Liver (tissue), 9 donors: ENCODE results near the gene RNF225. TPM values are rescaled to one million over a fixed set of nuclear protein-coding genes. Genes with fewer than 3 reads are reported as not detected.

ENCODE experiments used
- DNase-seq: peaks from one replicate; pipeline ENCODE4 v3.0.0-alpha.2; 2017; ENCODE audit warnings: low spot score
- H3K27ac ChIP-seq, 2 donors: one replicate each; pipeline ENCODE4 v1.7.0; 2013; ENCODE audit warnings: inconsistent platforms in 2 of 2, low read length in 2 of 2, control low read depth in 1 of 2, low read depth in 1 of 2, mild to moderate bottlenecking in 1 of 2
- H3K27me3 ChIP-seq, 4 donors: one replicate each; pipeline versions ENCODE4 v1.6.1 to v1.7.0; 2013; ENCODE audit warnings: low read length in 3 of 4, inconsistent platforms in 1 of 4, mild to moderate bottlenecking in 1 of 4, moderate library complexity in 1 of 4; ENCODE audit not compliant: control insufficient read depth in 4 of 4, insufficient read depth in 4 of 4
- H3K36me3 ChIP-seq, 4 donors: one replicate each; pipeline versions ENCODE4 v1.6.1 to v1.7.0; 2013; ENCODE audit warnings: low read length in 3 of 4, mild to moderate bottlenecking in 3 of 4, low read depth in 1 of 4, moderate library complexity in 1 of 4; ENCODE audit not compliant: control insufficient read depth in 4 of 4, insufficient read depth in 3 of 4
- H3K4me1 ChIP-seq, 4 donors: one replicate each; pipeline versions ENCODE4 v1.6.1 to v1.7.0; 2013; ENCODE audit warnings: low read length in 3 of 4, mild to moderate bottlenecking in 3 of 4, moderate library complexity in 1 of 4; ENCODE audit not compliant: control insufficient read depth in 4 of 4, insufficient read depth in 4 of 4
- H3K4me3 ChIP-seq, 3 donors: one replicate each; pipeline versions ENCODE4 v1.6.1 to v1.7.0; 2013; ENCODE audit warnings: low read length in 3 of 3, control low read depth in 1 of 3, low read depth in 1 of 3, mild to moderate bottlenecking in 1 of 3
- H3K9ac ChIP-seq, 2 donors: one replicate each; pipeline ENCODE4 v1.7.0; 2013; ENCODE audit warnings: low read length in 2 of 2, mild to moderate bottlenecking in 2 of 2, moderate library complexity in 2 of 2, control low read depth in 1 of 2, low read depth in 1 of 2
- H3K9me3 ChIP-seq, 4 donors: one replicate each; pipeline versions ENCODE4 v1.6.1 to v1.7.0; 2013; ENCODE audit warnings: low read length in 3 of 4; ENCODE audit not compliant: control insufficient read depth in 4 of 4
- FOXA1 ChIP-seq: IDR thresholded peaks from 2 replicates; pipeline ENCODE4 v1.6.1; 2016; ENCODE audit warnings: antibody characterized with exemption
- GABPA ChIP-seq, 2 donors: IDR thresholded peaks in 1 of 2; conservative IDR thresholded peaks in 1 of 2; 2 replicates each; pipeline ENCODE4 v1.6.1; 2016; ENCODE audit warnings: antibody characterized with exemption in 2 of 2, mild to moderate bottlenecking in 1 of 2, moderate library complexity in 1 of 2
- JUND ChIP-seq, 2 donors: IDR thresholded peaks; 2 replicates each; pipeline ENCODE4 v1.6.1; 2016; ENCODE audit warnings: antibody characterized with exemption in 2 of 2
- RAD21 ChIP-seq, 2 donors: IDR thresholded peaks; 2 replicates each; pipeline ENCODE4 v1.6.1; 2016; ENCODE audit warnings: antibody characterized with exemption in 2 of 2, mild to moderate bottlenecking in 2 of 2
- RXRA ChIP-seq, 2 donors: IDR thresholded peaks; 2 replicates each; pipeline ENCODE4 v1.6.1; 2017 to 2018; ENCODE audit warnings: antibody characterized with exemption in 2 of 2, mild to moderate bottlenecking in 1 of 2
- SP1 ChIP-seq: IDR thresholded peaks from 2 replicates; pipeline ENCODE4 v1.6.1; 2018; ENCODE audit warnings: antibody characterized with exemption, mild to moderate bottlenecking
- YY1 ChIP-seq: IDR thresholded peaks from 2 replicates; pipeline ENCODE4 v1.6.1; 2016; ENCODE audit warnings: antibody characterized with exemption, mild to moderate bottlenecking
- WGBS: extraction: QIAGEN DNeasy Blood & Tissue Kit; methylation state at CpG from one replicate; pipeline ENCODE4 v1.1.7; 2013; 5-methylcytosine and 5-hydroxymethylcytosine counted together
- polyA plus RNA-seq, 2 donors: library from polyadenylated mRNA; stranded (reverse) in 1 of 2; unstranded in 1 of 2; fragments of 200-250 nt in 1 of 2; fragments of >200 nt in 1 of 2; fragmentation: Nextera tagmentation in 1 of 2; extraction: Ambion mirVana in 1 of 2; gene quantifications; one replicate each; pipeline versions ENCODE4 v1.2.1 to v1.2.3, GENCODE V29; 2013 to 2015
- total RNA-seq, 2 donors: library from RNA; depleted of rRNA; stranded (reverse); fragments of >200 nt; gene quantifications; one replicate each; pipeline ENCODE4 v1.2.3, GENCODE V29; 2014
- TF ChIP-seq, protein P1 (sequence below): IDR thresholded peaks from 2 replicates; pipeline ENCODE4 v1.6.1; 2016; ENCODE audit warnings: antibody characterized with exemption
- TF ChIP-seq, protein P2 (sequence below): IDR thresholded peaks from 2 replicates; pipeline ENCODE4 v1.6.1; 2016; ENCODE audit warnings: antibody characterized with exemption, mild to moderate bottlenecking
- TF ChIP-seq, protein P3 (sequence below): IDR thresholded peaks from 2 replicates; pipeline ENCODE4 v1.6.1; 2016; ENCODE audit warnings: antibody characterized with exemption
- TF ChIP-seq, protein P4 (sequence below): IDR thresholded peaks from 2 replicates; pipeline ENCODE4 v1.6.1; 2016; ENCODE audit warnings: antibody characterized with exemption
- donor health status: healthy.
- donor health status: healthy.
- donor health status: healthy.
- donor health status: healthy.
- donor health status: healthy.

RNF225 gene
- total and polyA plus RNA-seq, 4 donors, result not detected

DNA sequence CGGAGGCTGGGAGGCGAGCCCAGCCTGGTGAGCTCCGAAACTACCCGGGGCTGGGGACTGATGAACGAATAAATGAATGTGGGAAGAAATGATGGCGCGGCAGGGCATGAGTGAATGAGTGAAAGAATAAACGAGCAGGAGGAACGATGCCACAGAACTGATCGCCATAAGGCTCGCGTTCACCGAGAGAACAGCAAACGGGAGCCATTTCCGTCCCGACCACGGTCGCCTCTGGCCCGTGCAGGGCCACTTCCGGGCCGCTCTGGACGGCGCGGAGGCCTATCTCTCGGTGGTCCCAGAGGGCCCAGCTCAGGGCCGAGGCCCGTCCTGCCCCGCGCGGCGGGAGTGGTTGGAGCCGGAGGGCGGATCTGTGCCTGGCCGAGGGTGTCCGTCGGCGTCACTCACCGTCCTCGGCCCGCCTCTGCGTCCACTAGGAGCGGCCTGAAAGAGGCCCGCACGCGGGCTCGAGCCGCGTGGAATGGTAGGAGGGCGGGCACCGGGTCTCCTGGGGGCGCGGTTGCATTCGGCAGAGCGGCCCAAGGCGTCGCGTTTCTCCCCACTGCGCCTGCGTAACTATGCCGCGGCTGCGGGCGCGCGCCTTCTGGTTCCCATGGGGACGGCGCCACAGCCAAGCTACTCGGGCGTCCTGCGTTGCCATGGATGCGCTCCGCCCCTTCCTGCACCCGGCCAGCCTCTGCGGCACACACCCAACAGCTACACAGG, 33.0 kb upstream of the RNF225 start, which contains the start of gene ZNF497 (continued):
- TF ChIP-seq, protein P1, sequence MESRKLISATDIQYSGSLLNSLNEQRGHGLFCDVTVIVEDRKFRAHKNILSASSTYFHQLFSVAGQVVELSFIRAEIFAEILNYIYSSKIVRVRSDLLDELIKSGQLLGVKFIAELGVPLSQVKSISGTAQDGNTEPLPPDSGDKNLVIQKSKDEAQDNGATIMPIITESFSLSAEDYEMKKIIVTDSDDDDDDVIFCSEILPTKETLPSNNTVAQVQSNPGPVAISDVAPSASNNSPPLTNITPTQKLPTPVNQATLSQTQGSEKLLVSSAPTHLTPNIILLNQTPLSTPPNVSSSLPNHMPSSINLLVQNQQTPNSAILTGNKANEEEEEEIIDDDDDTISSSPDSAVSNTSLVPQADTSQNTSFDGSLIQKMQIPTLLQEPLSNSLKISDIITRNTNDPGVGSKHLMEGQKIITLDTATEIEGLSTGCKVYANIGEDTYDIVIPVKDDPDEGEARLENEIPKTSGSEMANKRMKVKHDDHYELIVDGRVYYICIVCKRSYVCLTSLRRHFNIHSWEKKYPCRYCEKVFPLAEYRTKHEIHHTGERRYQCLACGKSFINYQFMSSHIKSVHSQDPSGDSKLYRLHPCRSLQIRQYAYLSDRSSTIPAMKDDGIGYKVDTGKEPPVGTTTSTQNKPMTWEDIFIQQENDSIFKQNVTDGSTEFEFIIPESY, result no peak
- peak; percentile 19 for TF ChIP-seq FOXA1

DNA sequence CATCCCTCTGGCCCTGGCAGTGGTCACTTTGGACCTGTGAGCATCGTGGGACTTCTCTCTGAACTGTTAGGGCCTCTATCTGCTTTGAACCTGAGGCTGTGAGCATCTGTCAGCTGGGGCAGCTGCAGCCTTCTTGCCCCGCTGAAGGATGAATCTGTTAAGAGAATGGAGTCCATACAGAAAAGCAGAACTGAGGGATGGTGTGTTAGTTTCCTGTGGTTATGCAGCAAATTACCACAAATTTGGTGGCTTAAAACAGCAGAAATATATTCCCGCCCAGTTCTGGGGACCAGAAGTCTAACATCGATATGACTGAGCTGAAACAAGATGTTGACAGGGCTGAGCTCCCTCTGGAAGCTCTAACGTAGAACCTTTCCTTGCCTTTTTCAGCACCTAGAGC, 31.3 kb upstream of the RNF225 start:
- no peak overlapping the region for H3K9ac ChIP-seq
- 76% methylated on average over 5 of the region's 5 CpGs for WGBS

More for the DNA sequence above, 31.3 kb upstream of the RNF225 start:
- Histone ChIP-seq H3K27me3 (no peaks in the 10 kb centered on the region), H3K27ac (no peak overlapping the region), H3K36me3 (no peaks in the 10 kb centered on the region), H3K4me1 (peaks cover 3 to 11% (median 7%) of the 10 kb centered on the region in 4 donors), H3K9me3 (no peaks in the 10 kb centered on the region), H3K4me3 (no peak overlapping the region)
- TF ChIP-seq JUND (IDR thresholded peaks at IDR 0.05), result no peak
- TF ChIP-seq, protein P2, sequence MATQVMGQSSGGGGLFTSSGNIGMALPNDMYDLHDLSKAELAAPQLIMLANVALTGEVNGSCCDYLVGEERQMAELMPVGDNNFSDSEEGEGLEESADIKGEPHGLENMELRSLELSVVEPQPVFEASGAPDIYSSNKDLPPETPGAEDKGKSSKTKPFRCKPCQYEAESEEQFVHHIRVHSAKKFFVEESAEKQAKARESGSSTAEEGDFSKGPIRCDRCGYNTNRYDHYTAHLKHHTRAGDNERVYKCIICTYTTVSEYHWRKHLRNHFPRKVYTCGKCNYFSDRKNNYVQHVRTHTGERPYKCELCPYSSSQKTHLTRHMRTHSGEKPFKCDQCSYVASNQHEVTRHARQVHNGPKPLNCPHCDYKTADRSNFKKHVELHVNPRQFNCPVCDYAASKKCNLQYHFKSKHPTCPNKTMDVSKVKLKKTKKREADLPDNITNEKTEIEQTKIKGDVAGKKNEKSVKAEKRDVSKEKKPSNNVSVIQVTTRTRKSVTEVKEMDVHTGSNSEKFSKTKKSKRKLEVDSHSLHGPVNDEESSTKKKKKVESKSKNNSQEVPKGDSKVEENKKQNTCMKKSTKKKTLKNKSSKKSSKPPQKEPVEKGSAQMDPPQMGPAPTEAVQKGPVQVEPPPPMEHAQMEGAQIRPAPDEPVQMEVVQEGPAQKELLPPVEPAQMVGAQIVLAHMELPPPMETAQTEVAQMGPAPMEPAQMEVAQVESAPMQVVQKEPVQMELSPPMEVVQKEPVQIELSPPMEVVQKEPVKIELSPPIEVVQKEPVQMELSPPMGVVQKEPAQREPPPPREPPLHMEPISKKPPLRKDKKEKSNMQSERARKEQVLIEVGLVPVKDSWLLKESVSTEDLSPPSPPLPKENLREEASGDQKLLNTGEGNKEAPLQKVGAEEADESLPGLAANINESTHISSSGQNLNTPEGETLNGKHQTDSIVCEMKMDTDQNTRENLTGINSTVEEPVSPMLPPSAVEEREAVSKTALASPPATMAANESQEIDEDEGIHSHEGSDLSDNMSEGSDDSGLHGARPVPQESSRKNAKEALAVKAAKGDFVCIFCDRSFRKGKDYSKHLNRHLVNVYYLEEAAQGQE, result no peak
- TF ChIP-seq SP1, result no peak
- TF ChIP-seq, protein P3, sequence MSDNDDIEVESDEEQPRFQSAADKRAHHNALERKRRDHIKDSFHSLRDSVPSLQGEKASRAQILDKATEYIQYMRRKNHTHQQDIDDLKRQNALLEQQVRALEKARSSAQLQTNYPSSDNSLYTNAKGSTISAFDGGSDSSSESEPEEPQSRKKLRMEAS, result no peak
- no peak for TF ChIP-seq FOXA1
- TF ChIP-seq, protein P4, sequence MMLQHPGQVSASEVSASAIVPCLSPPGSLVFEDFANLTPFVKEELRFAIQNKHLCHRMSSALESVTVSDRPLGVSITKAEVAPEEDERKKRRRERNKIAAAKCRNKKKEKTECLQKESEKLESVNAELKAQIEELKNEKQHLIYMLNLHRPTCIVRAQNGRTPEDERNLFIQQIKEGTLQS, result no peak
- TF ChIP-seq YY1, result no peak
- no peak for TF ChIP-seq RAD21 (IDR thresholded peaks at IDR 0.05)
- TF ChIP-seq, protein P1, result no peak
- TF ChIP-seq GABPA (IDR thresholded peaks at IDR 0.05 in 1 of 2, conservative IDR thresholded peaks at IDR 0.05 in 1 of 2), result no peak
- no peak for TF ChIP-seq RXRA (IDR thresholded peaks at IDR 0.05)
- DNase-seq, result no peak
